Gastroesophageal sphincter (tissue), 3 donors: Measurements from ENCODE around the gene AUTS2.

Experiments used
- CTCF ChIP-seq, 4 experiments: fragments of 200-600 bp in 2 of 4; fragments of 450-650 bp in 2 of 4; sonication (generic) in 1 of 4; IDR thresholded peaks; one replicate each; pipeline ENCODE4 v1.5.1; 2017 to 2019; ENCODE audit warnings: antibody characterized with exemption in 4 of 4, mild to moderate bottlenecking in 2 of 4, moderate library complexity in 2 of 4
- EP300 ChIP-seq: sonication (generic); formaldehyde crosslinking; IDR thresholded peaks from one replicate; pipeline ENCODE4 v1.6.1; 2017; ENCODE audit warnings: antibody characterized with exemption, mild to moderate bottlenecking
- POLR2AphosphoS5 ChIP-seq: sonication (generic); formaldehyde crosslinking; IDR thresholded peaks from one replicate; pipeline ENCODE4 v1.6.1; 2017; ENCODE audit warnings: antibody characterized with exemption

GRCh38 chr7:69698109-69698825 lies 100.0 kb downstream of the AUTS2 start:
- no peak for TF ChIP-seq CTCF (IDR thresholded peaks at IDR 0.05)
- no peak for TF ChIP-seq EP300
- no peak for TF ChIP-seq POLR2AphosphoS5
